GM18499 (cell line): Measurements from ENCODE around the gene SLC38A2.
"Not testable (repeated sequence)": the region's sequence is repeated elsewhere in the genome, so short reads cannot be mapped to it uniquely, and the experiment has no call there.

ENCODE experiments used
- ATAC-seq: cut with Tn5 transposase; IDR thresholded peaks from one replicate; pipeline ENCODE4 v1.9.1; 2021; ENCODE audit warnings: moderate number of reproducible peaks; ENCODE audit not compliant: insufficient read depth, unreplicated experiment

Gene SLC38A2

GRCh38 chr12:46342562-46343033, 30.0 kb downstream of the SLC38A2 start:
- no peak for ATAC-seq

GRCh38 chr12:46339051-46339450, 33.5 kb downstream of the SLC38A2 start:
- ATAC-seq, result no peak

GRCh38 chr12:46332260-46332659, 40.3 kb downstream of the SLC38A2 start:
- no peak for ATAC-seq

DNA sequence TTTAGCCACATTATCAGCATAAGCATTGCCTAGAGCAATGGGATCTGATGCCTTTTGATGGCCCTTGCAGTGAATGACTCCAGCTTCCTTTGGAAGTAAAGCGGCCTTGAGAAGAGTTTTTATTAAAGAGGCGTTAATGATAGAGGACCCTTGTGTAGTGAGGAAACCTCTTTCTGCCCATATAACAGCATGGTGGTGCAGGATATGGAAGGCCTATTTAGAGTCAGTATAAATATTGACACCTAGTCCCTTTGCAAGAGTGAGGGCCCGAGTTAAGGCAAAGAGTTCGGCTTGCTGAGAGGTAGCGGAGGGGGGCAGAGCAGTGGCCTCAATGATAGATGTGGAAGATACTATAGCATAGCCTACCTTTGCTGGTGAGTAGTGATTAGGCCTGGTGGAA, 47.5 kb downstream of the SLC38A2 start:
- ATAC-seq, result not testable (repeated sequence)

DNA sequence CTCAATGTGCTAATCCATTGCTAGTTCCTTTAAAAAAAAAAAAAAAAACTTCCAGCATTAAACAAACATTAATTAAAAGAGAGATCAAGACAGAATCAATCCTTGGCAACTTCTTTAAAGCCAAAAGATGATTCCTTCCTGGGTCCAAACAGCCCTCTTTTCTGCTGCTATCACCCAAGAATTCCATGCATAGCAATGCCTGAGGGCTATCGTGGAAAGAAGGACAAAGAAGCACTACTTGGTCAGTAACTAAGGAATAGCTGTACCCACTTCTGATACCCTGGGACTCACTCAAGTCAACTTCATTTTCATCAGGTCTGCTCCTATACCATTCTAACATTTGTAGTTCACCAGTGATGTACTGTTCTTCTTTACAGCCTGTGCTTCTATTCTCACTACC, 51.8 kb downstream of the SLC38A2 start:
- ATAC-seq, result no peak

DNA sequence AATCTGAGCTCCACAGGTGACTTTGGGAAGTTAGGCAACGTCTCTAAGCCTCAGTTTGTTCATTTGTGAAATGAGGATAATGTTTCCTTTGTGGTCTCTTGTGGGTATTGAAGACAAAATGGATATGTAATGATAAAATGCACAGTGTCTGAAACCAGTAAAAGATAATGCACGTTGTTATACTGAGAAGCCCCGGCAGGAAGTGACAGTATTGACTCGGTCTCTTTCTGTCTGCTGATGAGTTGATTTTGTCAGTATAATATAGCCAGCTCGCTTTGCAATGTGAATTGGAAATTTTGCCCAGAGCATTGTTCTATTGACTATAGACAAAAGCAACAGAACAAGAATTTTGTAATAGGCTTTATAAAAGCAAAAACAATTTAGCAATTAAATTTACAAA, 54.5 kb downstream of the SLC38A2 start:
- no peak for ATAC-seq
